ENCODE measurements around the gene PSTPIP1. TPM values are rescaled to one million over a fixed set of nuclear protein-coding genes. Genes with fewer than 3 reads are reported as not detected.

PSTPIP1 gene
- polyA plus RNA-seq, 1 donor = 2.7 TPM

GRCh38 chr15:77030048-77030927 lies 35.4 kb downstream of the PSTPIP1 start:
- no peak for DNase-seq (ENCODE audit: low read depth)

DNA sequence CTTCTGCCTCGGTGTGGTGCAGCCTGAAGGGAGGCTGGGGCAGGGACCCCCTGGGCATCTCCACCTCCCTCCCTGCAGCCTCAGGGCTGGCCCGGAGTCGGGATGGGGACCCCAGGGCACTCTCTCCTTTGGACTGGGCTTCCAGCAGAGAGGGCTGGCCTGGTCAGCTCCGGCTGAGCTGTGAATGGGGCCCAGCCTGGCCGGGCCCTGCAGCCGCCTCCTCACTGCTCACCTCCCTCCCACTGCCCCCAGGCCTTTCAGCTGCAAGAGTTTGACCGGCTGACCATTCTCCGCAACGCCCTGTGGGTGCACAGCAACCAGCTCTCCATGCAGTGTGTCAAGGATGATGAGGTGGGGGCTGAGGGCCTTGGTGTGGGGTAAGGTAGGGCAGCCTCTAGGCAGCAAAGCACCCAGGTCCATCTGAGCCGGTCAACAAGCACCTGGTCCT lies 36.0 kb downstream of the PSTPIP1 start:
- DNase-seq (ENCODE audit: low read depth) = no peak

- no peak for DNase-seq (ENCODE audit: low read depth)
These were observed 36.6 kb downstream of the PSTPIP1 start for GRCh38 chr15:77031376-77032050.

DNA sequence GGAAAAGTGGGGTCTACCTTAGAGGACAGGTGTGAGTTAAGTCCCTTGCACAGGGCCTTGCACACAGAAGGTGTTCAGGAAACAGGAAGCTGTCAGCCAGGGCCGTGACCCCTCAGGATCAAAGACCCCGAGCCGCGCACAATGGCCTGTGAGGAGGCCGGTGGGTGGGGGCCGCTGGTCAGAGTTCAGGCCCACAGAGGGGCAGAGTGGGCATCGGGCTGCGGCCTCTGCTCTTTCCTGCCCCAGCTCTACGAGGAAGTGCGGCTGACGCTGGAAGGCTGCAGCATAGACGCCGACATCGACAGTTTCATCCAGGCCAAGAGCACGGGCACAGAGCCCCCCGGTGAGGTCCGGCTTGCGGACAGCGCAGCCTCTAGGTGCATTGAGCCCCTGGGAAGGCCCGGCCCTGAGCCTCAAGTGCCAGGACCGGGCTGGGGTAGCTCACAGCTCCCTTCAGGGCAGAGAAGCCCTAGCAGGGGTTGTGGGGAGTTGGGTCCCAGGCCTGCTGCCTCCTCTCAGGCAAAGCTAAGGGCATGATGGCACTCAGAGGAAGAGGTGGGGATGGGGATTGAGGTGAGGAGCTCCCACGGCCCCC lies 37.2 kb downstream of the PSTPIP1 start:
- DNase-seq (ENCODE audit: low read depth) = no peak

- no peak for DNase-seq (ENCODE audit: low read depth)
These were observed 37.9 kb downstream of the PSTPIP1 start for GRCh38 chr15:77032647-77033416.

DNA sequence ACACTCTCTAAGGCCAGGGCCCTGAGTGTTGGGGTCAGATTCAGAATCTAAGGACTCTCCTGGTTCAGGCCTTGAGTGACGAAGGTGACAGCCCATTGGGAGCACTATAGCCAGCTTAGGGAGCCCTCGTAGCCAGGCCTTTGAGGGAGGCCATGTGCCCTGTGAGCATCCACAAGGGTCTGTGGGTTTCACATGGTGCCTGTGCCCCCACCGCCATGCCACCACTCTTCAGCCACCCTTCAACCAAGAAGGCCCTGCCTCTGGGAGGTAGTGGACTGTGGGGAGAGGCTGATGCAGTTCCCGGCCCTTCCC lies 38.4 kb downstream of the PSTPIP1 start:
- no peak for DNase-seq (ENCODE audit: low read depth)

- no peak for DNase-seq (ENCODE audit: low read depth)
These were observed 39.1 kb downstream of the PSTPIP1 start for GRCh38 chr15:77033729-77034671.

DNA sequence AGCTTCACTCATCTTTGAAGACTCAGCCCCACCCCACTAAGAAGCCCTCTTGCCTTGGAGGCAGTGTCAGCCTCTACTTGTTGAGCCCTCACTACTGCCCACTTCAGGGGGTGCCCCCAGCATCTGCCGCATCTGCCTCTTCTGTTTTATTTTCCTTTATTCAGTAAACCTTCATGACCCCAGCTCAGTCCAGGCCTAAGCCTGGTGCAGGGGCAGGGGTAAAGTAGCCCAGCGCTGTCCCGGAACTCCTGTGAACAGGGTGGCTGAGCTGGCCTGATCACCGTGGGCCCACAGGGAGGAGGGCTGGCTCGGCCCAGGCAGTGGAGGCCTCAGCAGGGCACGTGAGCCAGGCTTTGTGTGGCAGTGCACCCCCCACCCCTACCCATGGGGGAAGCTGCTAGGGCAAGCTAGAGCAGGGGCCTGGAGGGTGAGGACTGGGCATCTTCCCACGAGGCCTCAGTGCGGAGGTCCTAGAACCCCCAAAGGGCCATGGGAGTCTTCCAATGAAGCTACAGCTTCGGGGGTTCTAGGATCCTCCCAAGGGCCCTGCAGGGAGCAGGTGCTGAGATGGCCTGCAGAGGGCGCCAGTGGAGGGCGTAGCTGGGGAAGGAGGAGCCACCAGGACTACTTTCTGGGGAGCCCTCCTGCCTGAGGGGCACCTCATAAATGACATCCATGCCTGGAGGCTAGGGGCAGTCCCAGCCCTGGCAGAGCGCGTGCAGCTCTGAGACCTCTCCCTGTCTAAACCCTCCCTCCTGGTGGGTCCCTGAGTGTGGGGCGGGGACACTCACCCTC lies 40.0 kb downstream of the PSTPIP1 start:
- no peak for DNase-seq (ENCODE audit: low read depth)

- DNase-seq (ENCODE audit: low read depth) = no peak
These were observed 40.7 kb downstream of the PSTPIP1 start for GRCh38 chr15:77035584-77035983.

GRCh38 chr15:77035999-77036471 lies 41.1 kb downstream of the PSTPIP1 start:
- DNase-seq (ENCODE audit: low read depth) = no peak

DNA sequence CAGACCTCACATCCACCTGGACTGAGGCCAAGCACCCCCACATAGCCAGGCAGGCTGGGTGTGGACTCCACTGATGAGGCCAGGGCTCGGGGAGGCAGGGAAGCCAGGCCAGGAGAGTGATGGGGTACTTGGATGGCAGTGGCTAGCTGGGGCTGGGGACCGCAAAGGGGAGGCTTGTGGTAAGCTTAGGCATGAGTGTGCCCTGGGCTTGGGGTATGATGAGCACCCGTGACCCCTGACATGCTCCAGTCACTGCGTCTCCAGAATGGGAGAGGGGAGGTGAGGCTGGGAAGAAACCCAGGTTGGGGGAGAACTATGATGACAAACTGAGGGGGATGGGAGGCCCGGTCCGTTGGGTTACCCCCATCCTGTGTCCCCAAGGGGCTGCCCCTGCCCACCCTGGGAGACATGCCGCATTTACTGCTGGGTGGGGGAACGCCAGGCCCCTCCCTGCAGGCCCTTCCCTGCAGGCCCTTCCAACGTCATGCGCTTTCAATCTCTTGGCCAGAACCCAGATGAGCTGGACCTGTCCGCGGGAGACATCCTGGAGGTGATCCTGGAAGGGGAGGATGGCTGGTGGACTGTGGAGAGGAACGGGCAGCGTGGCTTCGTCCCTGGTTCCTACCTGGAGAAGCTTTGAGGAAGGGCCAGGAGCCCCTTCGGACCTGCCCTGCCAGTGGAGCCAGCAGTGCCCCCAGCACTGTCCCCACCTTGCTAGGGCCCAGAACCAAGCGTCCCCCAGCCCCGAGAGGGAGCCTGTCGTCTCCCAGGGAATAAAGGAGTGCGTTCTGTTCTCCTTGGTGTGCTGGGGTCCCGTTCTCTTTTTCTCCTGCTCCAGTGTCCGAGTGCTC lies 41.8 kb downstream of the PSTPIP1 start:
- DNase-seq (ENCODE audit: low read depth) = no peak

DNA sequence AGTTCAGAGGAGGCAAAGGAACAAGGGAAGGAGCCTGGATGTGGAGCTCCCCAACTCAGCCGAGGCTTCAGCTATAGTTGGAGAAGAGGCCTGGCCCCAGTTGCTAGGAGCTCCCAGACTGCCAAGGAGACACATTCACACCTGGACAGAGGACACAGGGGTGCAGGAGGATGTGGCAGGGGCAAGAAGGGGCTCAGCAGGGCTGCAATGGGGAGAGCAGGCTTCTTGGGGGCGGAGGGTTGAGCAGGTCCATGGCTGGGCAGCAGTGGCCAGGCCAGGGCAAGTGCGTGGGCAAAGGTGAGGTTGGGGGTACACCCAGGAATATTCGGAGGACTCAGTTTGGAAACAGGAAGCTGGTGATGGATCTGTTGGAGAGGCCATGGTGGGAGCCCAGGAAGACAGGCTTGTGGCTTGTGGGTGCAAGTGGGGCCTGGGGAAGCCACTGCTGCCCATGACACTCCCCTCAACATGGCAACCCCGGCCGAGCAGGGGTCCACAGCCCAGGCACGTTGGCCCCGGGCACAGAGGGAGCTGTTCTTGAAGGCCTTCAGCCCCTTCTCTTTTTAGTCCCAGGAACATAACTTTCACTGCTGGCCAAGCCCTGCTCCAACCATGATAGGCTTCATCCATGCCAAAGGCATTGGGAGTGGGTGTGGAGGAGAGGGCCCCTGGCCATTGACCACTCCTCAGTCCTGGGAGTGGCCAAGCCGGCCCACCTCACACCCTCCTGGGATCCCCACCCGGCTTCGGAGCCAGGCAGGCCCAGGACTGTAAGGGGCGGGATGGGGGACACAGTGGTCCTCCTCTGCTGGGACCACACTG lies 42.7 kb downstream of the PSTPIP1 start:
- no peak for DNase-seq (ENCODE audit: low read depth)

DNA sequence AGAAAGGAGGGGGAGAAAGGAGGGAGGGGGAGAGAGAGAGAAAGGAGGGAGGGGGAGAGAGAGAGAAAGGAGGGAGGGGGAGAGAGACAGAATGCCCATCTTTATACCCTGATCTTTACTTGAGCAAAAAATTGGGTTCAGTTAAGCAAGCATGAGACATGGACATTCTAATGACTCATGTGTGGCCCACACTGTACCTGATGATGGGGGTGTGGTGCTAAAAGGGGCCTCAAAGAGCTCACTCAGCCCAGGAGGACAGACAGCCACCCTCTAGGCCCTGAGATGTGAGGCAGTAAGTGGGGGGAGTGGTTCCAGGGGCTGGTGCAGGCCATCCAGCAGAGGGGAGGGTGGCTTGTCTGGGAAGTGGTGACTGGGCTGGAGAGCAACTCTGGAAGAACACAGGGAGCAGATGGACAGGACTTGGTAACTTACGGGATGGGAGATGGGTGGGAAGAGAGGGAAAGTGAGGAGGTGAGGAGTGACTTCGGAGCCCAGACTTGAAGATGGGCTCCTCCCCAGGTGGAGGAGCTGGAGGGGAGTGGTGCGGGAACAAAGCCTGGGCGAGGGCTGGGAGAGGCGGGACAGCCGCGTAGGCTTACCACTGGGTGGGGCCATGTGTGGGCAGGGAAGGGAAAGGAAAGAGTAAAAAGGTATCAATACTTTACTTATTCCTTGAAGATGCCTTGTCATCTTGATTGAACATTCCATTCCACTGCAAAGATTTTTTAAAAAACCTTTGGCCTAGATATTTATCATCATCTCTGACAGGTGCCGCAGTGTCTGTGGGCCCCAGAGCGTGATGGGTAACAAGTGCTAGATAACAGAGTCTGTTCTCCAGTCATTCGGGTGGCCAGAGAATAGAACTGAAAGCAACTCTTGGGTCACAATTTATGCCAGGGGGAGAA lies 43.6 kb downstream of the PSTPIP1 start:
- no peak for DNase-seq (ENCODE audit: low read depth)

GRCh38 chr15:77039217-77039533 lies 44.2 kb downstream of the PSTPIP1 start:
- DNase-seq (ENCODE audit: low read depth) = no peak

- no peak for DNase-seq (ENCODE audit: low read depth)
These were observed 44.9 kb downstream of the PSTPIP1 start for GRCh38 chr15:77039848-77040247.

DNA sequence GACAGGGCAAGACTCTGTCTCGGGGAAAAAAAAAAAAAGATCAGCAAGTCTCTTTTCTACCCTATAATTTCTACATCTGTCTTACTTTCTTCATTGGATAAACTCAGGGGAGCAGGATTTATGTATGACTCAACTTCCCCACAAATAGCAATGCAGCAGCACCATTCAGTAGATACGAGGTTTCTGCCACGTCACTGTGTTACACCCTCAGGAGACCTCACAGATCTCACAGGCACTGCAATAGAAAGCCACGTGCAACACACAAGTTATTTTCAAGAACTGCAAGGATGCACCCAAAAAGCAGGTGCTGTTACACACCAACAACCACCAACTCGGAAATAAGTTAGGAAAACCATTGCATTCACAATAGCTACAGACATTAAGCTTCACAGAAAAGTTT lies 45.7 kb downstream of the PSTPIP1 start:
- no peak for DNase-seq (ENCODE audit: low read depth)

GRCh38 chr15:77042245-77042919 lies 47.5 kb downstream of the PSTPIP1 start:
- DNase-seq (ENCODE audit: low read depth) = no peak

Measured in forelimb muscle (tissue), 1 donor.